HG03378 (cell line): ENCODE results near the gene TBC1D22A.

Experiments
- ATAC-seq: cut with Tn5 transposase; IDR thresholded peaks from one replicate; pipeline ENCODE4 v1.9.1; 2021; ENCODE audit warnings: mild to moderate bottlenecking, moderate library complexity; ENCODE audit not compliant: unreplicated experiment

The TBC1D22A gene

GRCh38 chr22:46871826-46872225 is 109.4 kb downstream of the TBC1D22A start:
- ATAC-seq: no peak

- no peak for ATAC-seq
Measured at GRCh38 chr22:46875089-46875488, 112.6 kb downstream of the TBC1D22A start.

GRCh38 chr22:46876357-46876934 is 114.0 kb downstream of the TBC1D22A start:
- no peak for ATAC-seq

GRCh38 chr22:46878191-46878948 is 115.9 kb downstream of the TBC1D22A start:
- ATAC-seq: no peak

- no peak for ATAC-seq
Measured at GRCh38 chr22:46879083-46879482, 116.6 kb downstream of the TBC1D22A start.

- no peak for ATAC-seq
Measured at GRCh38 chr22:46881373-46882118, 119.1 kb downstream of the TBC1D22A start.

- no peak for ATAC-seq
Measured at GRCh38 chr22:46883092-46883910, 120.9 kb downstream of the TBC1D22A start.

- no peak for ATAC-seq
Measured at GRCh38 chr22:46884365-46884764, 121.9 kb downstream of the TBC1D22A start.

- ATAC-seq: no peak
Measured at GRCh38 chr22:46887978-46888377, 125.5 kb downstream of the TBC1D22A start.

GRCh38 chr22:46890819-46891218 is 128.4 kb downstream of the TBC1D22A start:
- ATAC-seq: no peak

- no peak for ATAC-seq
Measured at GRCh38 chr22:46891382-46891951, 129.0 kb downstream of the TBC1D22A start.

GRCh38 chr22:46892866-46893265 is 130.4 kb downstream of the TBC1D22A start:
- ATAC-seq: no peak

GRCh38 chr22:46893281-46894020 is 131.0 kb downstream of the TBC1D22A start:
- no peak for ATAC-seq

- no peak for ATAC-seq
Measured at GRCh38 chr22:46894081-46894671, 131.7 kb downstream of the TBC1D22A start.

- no peak for ATAC-seq
Measured at GRCh38 chr22:46894851-46895640, 132.6 kb downstream of the TBC1D22A start.

GRCh38 chr22:46895753-46896152 is 133.3 kb downstream of the TBC1D22A start:
- ATAC-seq: no peak

GRCh38 chr22:46896166-46896565 is 133.7 kb downstream of the TBC1D22A start:
- ATAC-seq: no peak

- ATAC-seq: no peak
Measured at GRCh38 chr22:46896568-46897245, 134.3 kb downstream of the TBC1D22A start.
